Ishikawa (cell line): ENCODE measurements around the gene RTN4R.

ENCODE experiments used
- CEBPB ChIP-seq: IDR thresholded peaks from 2 replicates; pipeline ENCODE4 v1.6.1; 2012
- CREB1 ChIP-seq: IDR thresholded peaks from 2 replicates; pipeline ENCODE4 v1.6.1; 2012; ENCODE audit warnings: low read depth
- EGR1 ChIP-seq: IDR thresholded peaks from 2 replicates; pipeline ENCODE4 v1.6.1; 2012
- EP300 ChIP-seq: IDR thresholded peaks from 2 replicates; pipeline ENCODE4 v1.6.1; 2012; ENCODE audit warnings: borderline replicate concordance
- FOXM1 ChIP-seq: IDR thresholded peaks from 2 replicates; pipeline ENCODE4 v1.6.1; 2012; ENCODE audit warnings: low read depth, borderline replicate concordance
- MAX ChIP-seq: IDR thresholded peaks from 2 replicates; pipeline ENCODE4 v1.6.1; 2012
- NFIC ChIP-seq: IDR thresholded peaks from 2 replicates; pipeline ENCODE4 v1.6.1; 2012
- RAD21 ChIP-seq: IDR thresholded peaks from 2 replicates; pipeline ENCODE4 v1.6.1; 2012; ENCODE audit warnings: low read depth
- REST ChIP-seq: IDR thresholded peaks from 2 replicates; pipeline ENCODE4 v1.6.1; 2012; ENCODE audit warnings: low read depth, mild to moderate bottlenecking
- TAF1 ChIP-seq: IDR thresholded peaks from 2 replicates; pipeline ENCODE4 v1.6.1; 2012; ENCODE audit warnings: low read depth, mild to moderate bottlenecking
- TCF12 ChIP-seq: IDR thresholded peaks from 2 replicates; pipeline ENCODE4 v1.6.1; 2012; ENCODE audit warnings: low read depth
- TEAD4 ChIP-seq: IDR thresholded peaks from 2 replicates; pipeline ENCODE4 v1.6.1; 2012
- USF1 ChIP-seq: IDR thresholded peaks from 2 replicates; pipeline ENCODE4 v1.6.1; 2012
- YY1 ChIP-seq: IDR thresholded peaks from 2 replicates; pipeline ENCODE4 v1.6.1; 2012; ENCODE audit warnings: low read depth
- ZBTB7A ChIP-seq: IDR thresholded peaks from 2 replicates; pipeline ENCODE4 v1.6.1; 2012; ENCODE audit warnings: low read depth

The RTN4R gene

GRCh38 chr22:20259327-20259688 lies 8.8 kb downstream of the RTN4R start:
- no peak for TF ChIP-seq REST
- TF ChIP-seq MAX = no peak
- no peak for TF ChIP-seq NFIC
- TF ChIP-seq ZBTB7A = no peak
- TF ChIP-seq CREB1 = no peak
- no peak for TF ChIP-seq TEAD4
- TF ChIP-seq TAF1 = no peak
- no peak for TF ChIP-seq YY1
- TF ChIP-seq USF1 = no peak
- no peak for TF ChIP-seq FOXM1
- no peak for TF ChIP-seq CEBPB
- no peak for TF ChIP-seq EGR1
- TF ChIP-seq EP300 = no peak
- TF ChIP-seq RAD21 = no peak
- no peak for TF ChIP-seq TCF12

GRCh38 chr22:20258584-20259326 lies 9.4 kb downstream of the RTN4R start:
- TF ChIP-seq REST (no peak), TAF1 (no peak), CEBPB (no peak), EGR1 (no peak), EP300 (no peak), NFIC (no peak)

- TF ChIP-seq CEBPB = no peak
- TF ChIP-seq EGR1 = no peak
- TF ChIP-seq CREB1 = no peak
Measured at GRCh38 chr22:20258021-20258299, 10.2 kb downstream of the RTN4R start.

- no peak for TF ChIP-seq TEAD4
- no peak for TF ChIP-seq ZBTB7A
Measured at GRCh38 chr22:20257212-20258020, 10.7 kb downstream of the RTN4R start.

GRCh38 chr22:20256551-20257211 lies 11.4 kb downstream of the RTN4R start:
- no peak for TF ChIP-seq TCF12
- no peak for TF ChIP-seq MAX
- TF ChIP-seq CREB1 = no peak
- TF ChIP-seq EGR1 = no peak
- no peak for TF ChIP-seq REST
- TF ChIP-seq EP300 = no peak
- no peak for TF ChIP-seq ZBTB7A
